ENCODE measurements around the gene ZMYM4. TPM values are rescaled to one million over a fixed set of nuclear protein-coding genes. Genes with fewer than 3 reads are reported as not detected.

ZMYM4 gene
- polyA plus RNA-seq (2012; ENCODE audit: insufficient read depth, insufficient read length, low read depth) = 5.7 TPM

DNA sequence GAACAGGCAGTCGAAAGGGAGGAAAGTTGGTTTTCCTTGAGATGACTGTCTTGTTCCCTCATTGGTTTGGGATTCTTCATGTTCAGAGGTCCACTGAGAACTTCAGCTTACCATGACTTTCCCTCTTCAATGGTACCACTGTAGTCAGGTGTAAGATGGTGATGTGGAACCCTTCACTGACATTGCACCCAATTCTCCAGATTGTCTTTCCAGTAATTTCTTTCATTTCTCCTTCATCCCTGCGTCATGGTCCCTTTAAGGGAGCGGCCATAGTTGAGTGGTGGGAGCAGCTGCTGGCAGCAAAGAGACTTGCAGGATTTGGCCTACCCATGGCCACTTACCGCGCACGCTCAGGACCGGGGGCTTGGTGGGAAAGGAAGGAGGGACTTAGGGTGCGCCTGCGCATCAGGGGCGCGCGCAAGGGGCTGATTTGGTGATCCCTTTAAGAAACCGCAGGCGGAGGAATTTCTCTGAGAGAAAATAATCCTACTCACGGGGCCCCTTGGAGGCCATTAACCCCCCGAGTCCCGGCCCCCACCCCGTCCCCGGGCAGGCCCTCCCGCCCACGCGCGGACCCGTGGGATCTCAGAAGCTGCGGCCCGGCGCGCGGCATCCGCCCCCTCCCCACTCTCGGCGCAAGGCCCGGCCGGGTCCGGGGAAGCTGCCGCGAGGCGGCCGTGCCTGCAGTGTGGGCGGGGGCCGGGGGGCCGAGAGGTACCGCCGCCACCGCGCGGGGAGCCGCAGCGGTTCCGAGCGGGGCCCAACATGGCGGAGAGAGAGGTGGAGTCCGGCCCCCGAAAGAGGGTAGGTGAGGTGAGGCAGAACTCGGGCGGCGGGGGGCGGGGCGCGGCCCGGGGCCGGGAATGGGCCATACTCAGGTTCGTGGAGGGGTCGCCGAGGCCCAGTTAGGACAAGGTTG, at the start of gene ZMYM4:
Gene ZMYM4 (plus strand): TSS at position 428 of the 919 bp plus-strand sequence. CDS start 338 bp downstream, at position 766.
- Histone ChIP-seq H3K9me3 (no peaks in the 10 kb centered on the region), H3K36me3 (no peaks in the 10 kb centered on the region), H3K4me3 (ENCODE audit: low read depth, low read length) (peak within 1 kb of the TSS; percentile 67), H3K4me1 (no peaks in the 10 kb centered on the region; the same call in 1 of the 2 replicates), H3K27me3 (no peaks in the 10 kb centered on the region)
- DNase-seq = peak; percentile 88
- TF ChIP-seq, protein P1, sequence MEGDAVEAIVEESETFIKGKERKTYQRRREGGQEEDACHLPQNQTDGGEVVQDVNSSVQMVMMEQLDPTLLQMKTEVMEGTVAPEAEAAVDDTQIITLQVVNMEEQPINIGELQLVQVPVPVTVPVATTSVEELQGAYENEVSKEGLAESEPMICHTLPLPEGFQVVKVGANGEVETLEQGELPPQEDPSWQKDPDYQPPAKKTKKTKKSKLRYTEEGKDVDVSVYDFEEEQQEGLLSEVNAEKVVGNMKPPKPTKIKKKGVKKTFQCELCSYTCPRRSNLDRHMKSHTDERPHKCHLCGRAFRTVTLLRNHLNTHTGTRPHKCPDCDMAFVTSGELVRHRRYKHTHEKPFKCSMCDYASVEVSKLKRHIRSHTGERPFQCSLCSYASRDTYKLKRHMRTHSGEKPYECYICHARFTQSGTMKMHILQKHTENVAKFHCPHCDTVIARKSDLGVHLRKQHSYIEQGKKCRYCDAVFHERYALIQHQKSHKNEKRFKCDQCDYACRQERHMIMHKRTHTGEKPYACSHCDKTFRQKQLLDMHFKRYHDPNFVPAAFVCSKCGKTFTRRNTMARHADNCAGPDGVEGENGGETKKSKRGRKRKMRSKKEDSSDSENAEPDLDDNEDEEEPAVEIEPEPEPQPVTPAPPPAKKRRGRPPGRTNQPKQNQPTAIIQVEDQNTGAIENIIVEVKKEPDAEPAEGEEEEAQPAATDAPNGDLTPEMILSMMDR (IDR thresholded peaks at IDR 0.05; ENCODE audit: low read depth, low read length) = no peak

DNA sequence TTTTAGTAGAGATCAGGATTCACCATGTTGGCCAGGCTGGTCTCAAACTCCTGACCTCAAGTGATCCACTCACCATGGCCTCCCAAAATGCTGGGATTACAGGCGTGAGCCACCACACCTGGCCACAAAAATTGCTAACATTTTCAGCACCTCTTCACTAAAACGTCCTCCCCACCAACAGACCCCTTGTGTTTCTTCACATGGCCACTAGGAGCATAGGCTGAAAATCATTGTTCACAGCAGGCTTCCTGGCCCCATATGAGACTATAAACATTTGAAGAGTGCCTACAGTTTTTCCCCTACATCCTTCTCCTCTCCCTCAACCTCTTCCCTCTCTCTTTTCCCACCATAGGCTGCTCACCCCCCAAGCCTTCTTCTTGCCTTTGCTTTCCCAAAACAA, 47.5 kb upstream of the ZMYM4 start:
- Histone ChIP-seq H3K4me1 (no peaks in the 10 kb centered on the region), H3K36me3 (no peaks in the 10 kb centered on the region), H3K9me3 (no peaks in the 10 kb centered on the region), H3K27me3 (no peaks in the 10 kb centered on the region), H3K4me3 (ENCODE audit: low read depth, low read length) (no peak overlapping the region)
- TF ChIP-seq, protein P1 (IDR thresholded peaks at IDR 0.05; ENCODE audit: low read depth, low read length) = peak; percentile 54
- DNase-seq = peak; percentile 5

DNA sequence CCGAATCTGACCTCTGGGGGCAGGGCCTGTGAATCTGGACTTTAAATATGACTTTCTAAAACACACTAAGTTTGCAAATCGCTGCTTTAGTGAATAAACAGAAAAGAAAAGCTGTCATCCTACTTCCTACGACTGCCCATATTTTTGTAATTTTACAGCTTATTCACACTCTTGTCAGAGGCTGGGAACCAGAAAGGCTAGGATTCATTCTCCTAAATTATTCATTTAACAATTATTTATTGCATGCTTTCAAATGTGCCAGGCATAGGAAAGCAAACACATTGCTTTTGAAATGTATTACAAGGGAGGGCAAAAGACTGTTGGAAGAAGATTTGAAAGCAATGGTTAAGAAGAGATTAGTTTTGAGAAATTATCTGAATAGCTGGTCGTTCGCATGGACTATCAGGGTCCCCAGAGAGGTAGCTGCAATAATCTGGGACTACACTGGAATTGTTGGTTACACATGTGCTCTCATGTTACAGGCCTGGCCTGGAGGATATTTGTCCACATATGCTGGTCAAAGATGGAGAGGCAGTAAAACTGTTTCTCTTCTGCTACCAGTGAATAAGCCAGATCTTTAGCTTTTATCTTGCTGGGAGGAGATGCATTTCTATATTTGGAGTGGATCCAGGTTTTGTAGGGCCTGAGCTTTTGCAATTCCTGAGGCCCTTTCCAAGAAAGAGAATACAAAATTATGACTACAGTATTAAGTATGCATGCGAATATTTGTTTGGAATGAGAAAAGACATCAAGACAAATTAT, 46.0 kb upstream of the ZMYM4 start:
- H3K36me3 ChIP-seq = no peaks in the 10 kb centered on the region
- no peak for DNase-seq
- TF ChIP-seq, protein P1 (IDR thresholded peaks at IDR 0.05; ENCODE audit: low read depth, low read length) = no peak
- H3K9me3 ChIP-seq = no peaks in the 10 kb centered on the region
- no peaks in the 10 kb centered on the region for H3K27me3 ChIP-seq
- no peaks in the 10 kb centered on the region for H3K4me1 ChIP-seq
- H3K4me3 ChIP-seq (ENCODE audit: low read depth, low read length) = no peak overlapping the region

DNA sequence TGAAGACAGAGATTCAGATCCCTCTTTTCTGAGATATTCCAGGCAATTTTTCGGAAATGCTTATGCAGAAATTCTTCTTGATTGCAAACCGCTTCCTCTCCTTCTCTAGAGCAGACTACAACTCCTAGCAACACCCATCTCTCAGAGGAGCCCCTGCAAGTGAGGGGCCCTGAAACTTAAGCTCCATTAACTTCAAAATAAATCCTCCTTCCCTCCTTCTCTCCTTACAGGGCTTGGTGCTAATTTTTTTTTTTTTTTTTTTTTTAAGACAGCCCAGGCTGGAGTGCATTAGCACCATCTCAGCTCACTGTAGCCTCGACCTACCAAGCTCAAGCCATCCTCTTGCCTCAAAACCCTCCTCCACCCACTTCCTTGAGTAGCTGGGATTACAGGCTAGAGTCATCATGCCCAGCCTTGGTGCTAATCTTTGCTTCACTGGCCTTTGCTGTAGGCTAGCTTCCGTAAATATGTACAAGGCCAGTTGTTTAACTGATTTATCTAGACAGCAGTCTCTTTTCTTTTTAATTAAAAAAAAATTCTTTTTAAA, 45.4 kb upstream of the ZMYM4 start:
- Histone ChIP-seq H3K9me3 (no peaks in the 10 kb centered on the region), H3K27me3 (no peaks in the 10 kb centered on the region), H3K4me3 (ENCODE audit: low read depth, low read length) (no peak overlapping the region), H3K4me1 (no peaks in the 10 kb centered on the region), H3K36me3 (no peaks in the 10 kb centered on the region)
- DNase-seq = no peak
- TF ChIP-seq, protein P1 (IDR thresholded peaks at IDR 0.05; ENCODE audit: low read depth, low read length) = no peak

DNA sequence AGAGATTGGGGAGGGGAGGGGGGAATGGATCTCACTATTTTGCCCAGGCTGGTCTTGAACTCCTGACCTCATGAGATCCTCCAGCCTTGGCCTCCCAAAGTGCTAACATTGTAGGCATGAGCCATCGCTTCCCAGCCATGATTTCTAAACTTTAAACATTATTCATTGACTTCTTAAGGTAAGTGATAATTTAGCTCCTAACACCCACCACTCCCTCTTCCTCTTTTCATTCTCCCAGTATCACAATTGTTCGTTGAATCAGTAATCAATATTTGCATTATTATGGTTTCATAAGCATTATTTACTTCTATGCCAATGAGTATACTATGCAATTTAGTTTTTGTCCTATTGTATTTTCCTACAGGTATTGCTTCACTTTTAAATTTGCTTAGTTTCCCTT, 42.0 kb upstream of the ZMYM4 start:
- Histone ChIP-seq H3K4me1 (no peaks in the 10 kb centered on the region), H3K9me3 (no peaks in the 10 kb centered on the region), H3K27me3 (no peaks in the 10 kb centered on the region), H3K36me3 (no peaks in the 10 kb centered on the region), H3K4me3 (ENCODE audit: low read depth, low read length) (no peak overlapping the region)
- TF ChIP-seq, protein P1 (IDR thresholded peaks at IDR 0.05; ENCODE audit: low read depth, low read length) = no peak
- DNase-seq = no peak
